ENCODE data around the gene BRD4. TPM values are rescaled to one million over a fixed set of nuclear protein-coding genes. Genes with fewer than 3 reads are reported as not detected.

BRD4 gene
- total and polyA plus RNA-seq, 2 of the 13 experiments (the other 11 are each of a cell fraction or from before 2014, with no cell fraction given): 10.5 to 11.4 TPM

DNA sequence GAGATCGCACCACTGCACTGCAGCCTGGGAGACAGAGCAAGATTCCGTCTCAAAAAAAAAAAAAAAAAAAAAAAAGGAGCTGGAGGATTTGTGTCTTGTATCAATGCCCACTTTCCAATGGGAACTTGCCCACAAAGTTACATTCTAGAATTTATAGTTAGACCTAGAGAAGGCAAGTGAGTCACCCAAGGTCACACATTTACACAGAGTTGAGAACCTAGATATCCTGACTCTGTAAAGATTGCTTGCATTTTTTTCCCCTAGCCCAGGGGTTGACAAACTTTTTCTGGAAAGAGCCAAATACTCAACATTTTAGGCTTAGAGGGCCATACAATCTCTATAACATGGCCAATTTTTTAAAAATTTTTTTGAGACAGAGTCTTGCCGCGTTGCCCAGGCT, 7.7 kb upstream of the BRD4 start (continued):
- TF ChIP-seq, protein P1, sequence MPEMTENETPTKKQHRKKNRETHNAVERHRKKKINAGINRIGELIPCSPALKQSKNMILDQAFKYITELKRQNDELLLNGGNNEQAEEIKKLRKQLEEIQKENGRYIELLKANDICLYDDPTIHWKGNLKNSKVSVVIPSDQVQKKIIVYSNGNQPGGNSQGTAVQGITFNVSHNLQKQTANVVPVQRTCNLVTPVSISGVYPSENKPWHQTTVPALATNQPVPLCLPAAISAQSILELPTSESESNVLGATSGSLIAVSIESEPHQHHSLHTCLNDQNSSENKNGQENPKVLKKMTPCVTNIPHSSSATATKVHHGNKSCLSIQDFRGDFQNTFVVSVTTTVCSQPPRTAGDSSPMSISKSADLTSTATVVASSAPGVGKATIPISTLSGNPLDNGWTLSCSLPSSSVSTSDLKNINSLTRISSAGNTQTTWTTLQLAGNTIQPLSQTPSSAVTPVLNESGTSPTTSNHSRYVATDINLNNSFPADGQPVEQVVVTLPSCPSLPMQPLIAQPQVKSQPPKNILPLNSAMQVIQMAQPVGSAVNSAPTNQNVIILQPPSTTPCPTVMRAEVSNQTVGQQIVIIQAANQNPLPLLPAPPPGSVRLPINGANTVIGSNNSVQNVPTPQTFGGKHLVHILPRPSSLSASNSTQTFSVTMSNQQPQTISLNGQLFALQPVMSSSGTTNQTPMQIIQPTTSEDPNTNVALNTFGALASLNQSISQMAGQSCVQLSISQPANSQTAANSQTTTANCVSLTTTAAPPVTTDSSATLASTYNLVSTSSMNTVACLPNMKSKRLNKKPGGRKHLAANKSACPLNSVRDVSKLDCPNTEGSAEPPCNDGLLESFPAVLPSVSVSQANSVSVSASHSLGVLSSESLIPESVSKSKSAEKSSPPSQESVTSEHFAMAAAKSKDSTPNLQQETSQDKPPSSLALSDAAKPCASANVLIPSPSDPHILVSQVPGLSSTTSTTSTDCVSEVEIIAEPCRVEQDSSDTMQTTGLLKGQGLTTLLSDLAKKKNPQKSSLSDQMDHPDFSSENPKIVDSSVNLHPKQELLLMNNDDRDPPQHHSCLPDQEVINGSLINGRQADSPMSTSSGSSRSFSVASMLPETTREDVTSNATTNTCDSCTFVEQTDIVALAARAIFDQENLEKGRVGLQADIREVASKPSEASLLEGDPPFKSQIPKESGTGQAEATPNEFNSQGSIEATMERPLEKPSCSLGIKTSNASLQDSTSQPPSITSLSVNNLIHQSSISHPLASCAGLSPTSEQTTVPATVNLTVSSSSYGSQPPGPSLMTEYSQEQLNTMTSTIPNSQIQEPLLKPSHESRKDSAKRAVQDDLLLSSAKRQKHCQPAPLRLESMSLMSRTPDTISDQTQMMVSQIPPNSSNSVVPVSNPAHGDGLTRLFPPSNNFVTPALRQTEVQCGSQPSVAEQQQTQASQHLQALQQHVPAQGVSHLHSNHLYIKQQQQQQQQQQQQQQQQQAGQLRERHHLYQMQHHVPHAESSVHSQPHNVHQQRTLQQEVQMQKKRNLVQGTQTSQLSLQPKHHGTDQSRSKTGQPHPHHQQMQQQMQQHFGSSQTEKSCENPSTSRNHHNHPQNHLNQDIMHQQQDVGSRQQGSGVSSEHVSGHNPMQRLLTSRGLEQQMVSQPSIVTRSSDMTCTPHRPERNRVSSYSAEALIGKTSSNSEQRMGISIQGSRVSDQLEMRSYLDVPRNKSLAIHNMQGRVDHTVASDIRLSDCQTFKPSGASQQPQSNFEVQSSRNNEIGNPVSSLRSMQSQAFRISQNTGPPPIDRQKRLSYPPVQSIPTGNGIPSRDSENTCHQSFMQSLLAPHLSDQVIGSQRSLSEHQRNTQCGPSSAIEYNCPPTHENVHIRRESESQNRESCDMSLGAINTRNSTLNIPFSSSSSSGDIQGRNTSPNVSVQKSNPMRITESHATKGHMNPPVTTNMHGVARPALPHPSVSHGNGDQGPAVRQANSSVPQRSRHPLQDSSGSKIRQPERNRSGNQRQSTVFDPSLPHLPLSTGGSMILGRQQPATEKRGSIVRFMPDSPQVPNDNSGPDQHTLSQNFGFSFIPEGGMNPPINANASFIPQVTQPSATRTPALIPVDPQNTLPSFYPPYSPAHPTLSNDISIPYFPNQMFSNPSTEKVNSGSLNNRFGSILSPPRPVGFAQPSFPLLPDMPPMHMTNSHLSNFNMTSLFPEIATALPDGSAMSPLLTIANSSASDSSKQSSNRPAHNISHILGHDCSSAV (CRISPR knock-in tag; IDR thresholded peaks at IDR 0.05; ENCODE audit: borderline replicate concordance): no peak
- TF ChIP-seq STAT5B (CRISPR knock-in tag; IDR thresholded peaks at IDR 0.05) (no peak), KDM2A (CRISPR knock-in tag; IDR thresholded peaks at IDR 0.05; ENCODE audit: borderline replicate concordance, low read depth) (no peak)

DNA sequence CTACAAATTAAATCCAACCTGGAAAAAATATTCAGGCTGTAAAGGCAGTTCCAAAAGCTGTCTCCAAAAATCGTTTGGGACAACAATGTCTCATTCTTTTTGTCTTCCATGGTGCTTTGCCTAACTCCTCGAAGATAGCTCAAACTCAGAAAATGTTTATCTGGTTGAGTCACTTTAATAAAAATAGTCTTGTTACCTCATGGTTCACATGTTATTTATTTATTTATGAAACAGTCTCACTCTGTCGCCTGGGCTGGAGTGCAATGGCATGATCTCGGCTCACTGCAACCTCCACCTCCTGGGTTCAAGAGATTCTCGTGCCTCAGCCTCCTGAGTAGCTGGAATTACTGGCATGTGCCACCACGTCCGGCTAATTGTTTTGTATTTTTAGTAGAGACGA, 4.9 kb upstream of the BRD4 start:
- Histone ChIP-seq H3K4me3 (replicated peaks in 1 of 3; ENCODE audit: insufficient read depth in 1 of 3, low read depth in 2 of 3, low read length in 3 of 3) (no peak overlapping the region), H3K36me3 (replicated peaks in 1 of 2; ENCODE audit: control insufficient read depth in 1 of 2, insufficient read depth in 2 of 2, low read length in 2 of 2) (peaks cover 0 to 4% of the 10 kb centered on the region in 2 experiments; a peak in 1 of 5 replicates), H2AFZ (ENCODE audit: low read length) (no peak overlapping the region), H3K4me1 (ENCODE audit: insufficient read depth, low read length) (peaks cover 11% of the 10 kb centered on the region), H3K9ac (ENCODE audit: insufficient read depth, low read depth, low read length) (no peak overlapping the region), H4K20me1 (ENCODE audit: insufficient read depth, low read length) (no peaks in the 10 kb centered on the region), H3K9me3 (ENCODE audit: low read length) (no peaks in the 10 kb centered on the region), H3K27ac (ENCODE audit: extremely low read length, insufficient read depth, low read length) (no peak overlapping the region), H3K27me3 (ENCODE audit: control insufficient read depth in 1 of 2, insufficient read depth in 2 of 2, low read length in 2 of 2) (no peaks in the 10 kb centered on the region), H3K4me2 (ENCODE audit: low read depth, low read length) (no peak overlapping the region), H3K79me2 (ENCODE audit: insufficient read depth, low read length) (peaks cover 12% of the 10 kb centered on the region)
- ChIA-PET POLR2A (interaction anchor here (0.6 kb wide), 1 partner anchor 121 kb away, joined by 3 read pairs; no protein-coding TSS in a partner anchor), CTCF (ENCODE audit: low intra/inter-chr PET ratio, low total read pairs) (no interaction called here)
- FAIRE-seq (no peak), DNase-seq (ENCODE audit: low spot score) (no peak), ATAC-seq (no peak)
- 87% methylated on average over 8 of the region's 8 CpGs for WGBS (ENCODE audit: low lambda C conversion rate)
- no TSS peak for BruUV-seq (replicated peaks)
- intact Hi-C loops (cut with micrococcal nuclease; ENCODE audit: unreplicated experiment) (no loop called here), in situ Hi-C loops (cut with HindIII; ENCODE audit: extremely low pct_ligation_motif_present, low pct_unique_long_range_greater_than_20kb) (no loop called here)
- TF ChIP-seq PHF21A (CRISPR knock-in tag; IDR thresholded peaks at IDR 0.05) (no peak), ZNF552 (CRISPR knock-in tag; IDR thresholded peaks at IDR 0.05; ENCODE audit: borderline replicate concordance) (no peak), MED13 (CRISPR knock-in tag; IDR thresholded peaks at IDR 0.05) (no peak), SRSF4 (IDR thresholded peaks at IDR 0.05; ENCODE audit: low read depth, low read length, poor library complexity, severe bottlenecking) (no peak), ZNF776 (CRISPR knock-in tag; IDR thresholded peaks at IDR 0.05) (no peak), JDP2 (CRISPR knock-in tag; IDR thresholded peaks at IDR 0.05; ENCODE audit: borderline replicate concordance) (no peak), ZNF124 (CRISPR knock-in tag; IDR thresholded peaks at IDR 0.05) (no peak), SPEN (CRISPR knock-in tag; IDR thresholded peaks at IDR 0.05; ENCODE audit: low read depth) (no peak), GABPA (IDR thresholded peaks at IDR 0.05; ENCODE audit: low read depth, low read length) (no peak), GABPA (CRISPR knock-in tag; IDR thresholded peaks at IDR 0.05; ENCODE audit: low read depth) (no peak), NKX3-1 (CRISPR knock-in tag; IDR thresholded peaks at IDR 0.05) (no peak), POLR2AphosphoS2 (IDR thresholded peaks at IDR 0.05; ENCODE audit: low read depth, low read length) (no peak), RAD21 (CRISPR knock-in tag; IDR thresholded peaks at IDR 0.05) (no peak), ZNF605 (CRISPR knock-in tag; IDR thresholded peaks at IDR 0.05) (no peak)
- TF ChIP-seq, protein P2, sequence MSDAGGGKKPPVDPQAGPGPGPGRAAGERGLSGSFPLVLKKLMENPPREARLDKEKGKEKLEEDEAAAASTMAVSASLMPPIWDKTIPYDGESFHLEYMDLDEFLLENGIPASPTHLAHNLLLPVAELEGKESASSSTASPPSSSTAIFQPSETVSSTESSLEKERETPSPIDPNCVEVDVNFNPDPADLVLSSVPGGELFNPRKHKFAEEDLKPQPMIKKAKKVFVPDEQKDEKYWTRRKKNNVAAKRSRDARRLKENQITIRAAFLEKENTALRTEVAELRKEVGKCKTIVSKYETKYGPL (CRISPR knock-in tag; IDR thresholded peaks at IDR 0.05): no peak
